ENCODE data around the gene ESR1. TPM values are rescaled to one million over a fixed set of nuclear protein-coding genes. Genes with fewer than 3 reads are reported as not detected.

The ESR1 gene
- total and polyA plus RNA-seq, 9 of the 15 experiments (the other 6 are each of a cell fraction or from before 2014, with no cell fraction given): 0.03 to 0.27 (median 0.08) TPM; not detected in 1

DNA sequence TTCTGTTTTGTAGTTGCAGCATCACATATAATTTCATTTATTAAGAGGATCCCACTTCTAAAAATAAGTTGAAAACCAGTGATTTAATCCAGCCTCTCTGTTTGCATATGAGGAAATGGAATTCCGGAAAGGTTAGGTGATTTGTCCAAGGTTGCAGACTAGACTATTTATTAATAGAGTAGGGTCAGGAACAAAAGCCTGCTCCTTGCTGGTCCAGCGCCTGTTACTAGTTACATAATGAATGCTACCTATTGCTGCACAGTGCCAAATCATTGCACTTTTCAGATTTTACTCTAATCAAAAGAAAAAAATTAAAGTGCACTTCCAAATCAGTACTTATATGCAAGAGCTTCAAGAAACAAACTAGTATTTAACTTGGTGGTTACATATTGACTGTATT is 238.6 kb downstream of the ESR1 start:
- H3K27ac ChIP-seq (ENCODE audit: extremely low read depth, low read depth, low read length): no peak overlapping the region
- H3K4me1 ChIP-seq (replicated peaks in 1 of 2; ENCODE audit: control insufficient read depth in 2 of 2, insufficient read depth in 2 of 2, low read length in 2 of 2): no peaks in the 10 kb centered on the region
- 0% methylated on average over 2 of the region's 2 CpGs for WGBS (ENCODE audit: insufficient coverage, low coverage, missing lambda C conversion rate)
- H3K27me3 ChIP-seq (ENCODE audit: control insufficient read depth in 2 of 2, insufficient read depth in 2 of 2, low read length in 2 of 2): no peaks in the 10 kb centered on the region
- H3K4me3 ChIP-seq: no peak overlapping the region
- no peaks in the 10 kb centered on the region for H3K36me3 ChIP-seq (ENCODE audit: control insufficient read depth, insufficient read depth, low read length)
- POLR2A ChIA-PET: no interaction called here
- H2AFZ ChIP-seq (ENCODE audit: low read depth, low read length): no peak overlapping the region
- no peak for ATAC-seq
- no peak for FAIRE-seq
- intact Hi-C loops (cut with micrococcal nuclease): no loop called here
- in situ Hi-C loops (cut with MboI): no loop called here
- no TSS peak for BruUV-seq (replicated peaks)
- no peak for DNase-seq (ENCODE audit: extremely low read depth in 1 of 4, low spot score in 3 of 4)
- no peaks in the 10 kb centered on the region for H3K9me1 ChIP-seq (ENCODE audit: control insufficient read depth, insufficient read depth, low read length)
- H3K79me2 ChIP-seq (ENCODE audit: control insufficient read depth, insufficient read depth, low read length): no peaks in the 10 kb centered on the region
- no peaks in the 10 kb centered on the region for H3K9me3 ChIP-seq (replicated peaks; ENCODE audit: control insufficient read depth, insufficient read depth, low read depth, low read length)
- TF ChIP-seq SMARCE1 (IDR thresholded peaks at IDR 0.05) (no peak), TAF15 (IDR thresholded peaks at IDR 0.05; ENCODE audit: low read depth, low read length) (no peak), SMARCC2 (IDR thresholded peaks at IDR 0.05; ENCODE audit: low read depth) (no peak), ZNF778 (CRISPR knock-in tag; IDR thresholded peaks at IDR 0.05) (no peak), RBM15 (IDR thresholded peaks at IDR 0.05; ENCODE audit: insufficient read depth, low read length) (no peak), CC2D1A (IDR thresholded peaks at IDR 0.05) (no peak), TAF1 (IDR thresholded peaks at IDR 0.05; ENCODE audit: control insufficient read depth, extremely low read depth, insufficient read depth, low read length, severe bottlenecking) (no peak), SRSF3 (IDR thresholded peaks at IDR 0.05; ENCODE audit: insufficient read depth, low read length) (no peak), PHF8 (IDR thresholded peaks at IDR 0.05; ENCODE audit: borderline replicate concordance, low read length) (no peak)
- TF ChIP-seq, protein P1, sequence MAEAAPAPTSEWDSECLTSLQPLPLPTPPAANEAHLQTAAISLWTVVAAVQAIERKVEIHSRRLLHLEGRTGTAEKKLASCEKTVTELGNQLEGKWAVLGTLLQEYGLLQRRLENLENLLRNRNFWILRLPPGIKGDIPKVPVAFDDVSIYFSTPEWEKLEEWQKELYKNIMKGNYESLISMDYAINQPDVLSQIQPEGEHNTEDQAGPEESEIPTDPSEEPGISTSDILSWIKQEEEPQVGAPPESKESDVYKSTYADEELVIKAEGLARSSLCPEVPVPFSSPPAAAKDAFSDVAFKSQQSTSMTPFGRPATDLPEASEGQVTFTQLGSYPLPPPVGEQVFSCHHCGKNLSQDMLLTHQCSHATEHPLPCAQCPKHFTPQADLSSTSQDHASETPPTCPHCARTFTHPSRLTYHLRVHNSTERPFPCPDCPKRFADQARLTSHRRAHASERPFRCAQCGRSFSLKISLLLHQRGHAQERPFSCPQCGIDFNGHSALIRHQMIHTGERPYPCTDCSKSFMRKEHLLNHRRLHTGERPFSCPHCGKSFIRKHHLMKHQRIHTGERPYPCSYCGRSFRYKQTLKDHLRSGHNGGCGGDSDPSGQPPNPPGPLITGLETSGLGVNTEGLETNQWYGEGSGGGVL (CRISPR knock-in tag; IDR thresholded peaks at IDR 0.05): no peak
- TF ChIP-seq, protein P2, sequence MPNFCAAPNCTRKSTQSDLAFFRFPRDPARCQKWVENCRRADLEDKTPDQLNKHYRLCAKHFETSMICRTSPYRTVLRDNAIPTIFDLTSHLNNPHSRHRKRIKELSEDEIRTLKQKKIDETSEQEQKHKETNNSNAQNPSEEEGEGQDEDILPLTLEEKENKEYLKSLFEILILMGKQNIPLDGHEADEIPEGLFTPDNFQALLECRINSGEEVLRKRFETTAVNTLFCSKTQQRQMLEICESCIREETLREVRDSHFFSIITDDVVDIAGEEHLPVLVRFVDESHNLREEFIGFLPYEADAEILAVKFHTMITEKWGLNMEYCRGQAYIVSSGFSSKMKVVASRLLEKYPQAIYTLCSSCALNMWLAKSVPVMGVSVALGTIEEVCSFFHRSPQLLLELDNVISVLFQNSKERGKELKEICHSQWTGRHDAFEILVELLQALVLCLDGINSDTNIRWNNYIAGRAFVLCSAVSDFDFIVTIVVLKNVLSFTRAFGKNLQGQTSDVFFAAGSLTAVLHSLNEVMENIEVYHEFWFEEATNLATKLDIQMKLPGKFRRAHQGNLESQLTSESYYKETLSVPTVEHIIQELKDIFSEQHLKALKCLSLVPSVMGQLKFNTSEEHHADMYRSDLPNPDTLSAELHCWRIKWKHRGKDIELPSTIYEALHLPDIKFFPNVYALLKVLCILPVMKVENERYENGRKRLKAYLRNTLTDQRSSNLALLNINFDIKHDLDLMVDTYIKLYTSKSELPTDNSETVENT (CRISPR knock-in tag; IDR thresholded peaks at IDR 0.05): no peak
- CTCF ChIA-PET (ENCODE audit: low intra/inter-chr PET ratio): no interaction called here
- H4K20me1 ChIP-seq (replicated peaks; ENCODE audit: control insufficient read depth, insufficient read depth, low read length): no peaks in the 10 kb centered on the region
- no peak overlapping the region for H3K9ac ChIP-seq (ENCODE audit: insufficient read depth in 1 of 2, low read depth in 2 of 2, low read length in 2 of 2)
- H3K4me2 ChIP-seq (ENCODE audit: insufficient read depth, low read length): no peak overlapping the region
